ENCODE results near the gene GRM4.

The GRM4 gene

GRCh38 chr6:34108176-34108575, 37.7 kb downstream of the GRM4 start:
- Histone ChIP-seq H3K9me3 (ENCODE audit: control insufficient read depth in 1 of 2, low read length in 2 of 2) (no peaks in the 10 kb centered on the region), H3K36me3 (ENCODE audit: control insufficient read depth in 1 of 2, insufficient read depth in 2 of 2, low read length in 2 of 2) (no peaks in the 10 kb centered on the region), H3K27ac (ENCODE audit: low read depth, low read length) (no peak overlapping the region), H3K9ac (ENCODE audit: low read depth in 1 of 2, low read length in 2 of 2) (no peak overlapping the region), H3K4me1 (ENCODE audit: control insufficient read depth in 1 of 2, insufficient read depth in 2 of 2, low read length in 2 of 2) (peaks cover 4 to 7% of the 10 kb centered on the region in 2 donors), H3K27me3 (ENCODE audit: control insufficient read depth in 1 of 2, insufficient read depth in 2 of 2, low read length in 2 of 2) (peaks cover 0 to 3% of the 10 kb centered on the region in 2 donors), H3K4me3 (ENCODE audit: low read depth in 1 of 2, low read length in 2 of 2) (no peak overlapping the region)

DNA sequence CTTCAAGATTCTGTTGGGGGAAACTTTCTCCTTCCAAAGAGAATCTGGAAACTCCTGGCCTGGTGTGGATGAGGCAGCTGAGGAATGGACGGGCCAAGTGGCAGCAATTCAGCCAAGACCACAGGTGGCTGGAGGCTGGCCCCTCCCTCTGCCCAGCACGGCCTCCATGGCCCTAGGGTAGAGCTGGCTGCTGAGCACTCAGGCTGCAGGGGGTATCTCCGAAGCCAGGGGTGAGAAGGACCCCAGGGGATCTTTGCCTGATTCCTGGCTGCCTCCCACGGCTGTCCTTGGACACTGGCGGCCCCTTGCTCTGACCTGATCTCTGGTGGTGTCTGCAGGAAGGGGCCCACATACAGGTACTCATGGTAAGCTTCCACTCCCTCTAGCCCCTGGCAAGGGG, 39.0 kb downstream of the GRM4 start:
- Histone ChIP-seq H3K4me1 (ENCODE audit: control insufficient read depth in 1 of 2, insufficient read depth in 2 of 2, low read length in 2 of 2) (peaks cover 4 to 7% of the 10 kb centered on the region in 2 donors), H3K36me3 (ENCODE audit: control insufficient read depth in 1 of 2, insufficient read depth in 2 of 2, low read length in 2 of 2) (no peaks in the 10 kb centered on the region), H3K4me3 (ENCODE audit: low read depth in 1 of 2, low read length in 2 of 2) (no peak overlapping the region), H3K27ac (ENCODE audit: low read depth, low read length) (no peak overlapping the region), H3K9me3 (ENCODE audit: control insufficient read depth in 1 of 2, low read length in 2 of 2) (no peaks in the 10 kb centered on the region), H3K27me3 (ENCODE audit: control insufficient read depth in 1 of 2, insufficient read depth in 2 of 2, low read length in 2 of 2) (no peaks in the 10 kb centered on the region), H3K9ac (ENCODE audit: low read depth in 1 of 2, low read length in 2 of 2) (no peak overlapping the region)

- H3K36me3 ChIP-seq (ENCODE audit: control insufficient read depth in 1 of 2, insufficient read depth in 2 of 2, low read length in 2 of 2), result no peaks in the 10 kb centered on the region
- H3K4me1 ChIP-seq (ENCODE audit: control insufficient read depth in 1 of 2, insufficient read depth in 2 of 2, low read length in 2 of 2), result peaks cover 4 to 7% of the 10 kb centered on the region in 2 donors
- no peaks in the 10 kb centered on the region for H3K27me3 ChIP-seq (ENCODE audit: control insufficient read depth in 1 of 2, insufficient read depth in 2 of 2, low read length in 2 of 2)
- no peak overlapping the region for H3K27ac ChIP-seq (ENCODE audit: low read depth, low read length)
- H3K9ac ChIP-seq (ENCODE audit: low read depth in 1 of 2, low read length in 2 of 2), result no peak overlapping the region
- no peaks in the 10 kb centered on the region for H3K9me3 ChIP-seq (ENCODE audit: control insufficient read depth in 1 of 2, low read length in 2 of 2)
- H3K4me3 ChIP-seq (ENCODE audit: low read depth in 1 of 2, low read length in 2 of 2), result no peak overlapping the region
Measured at GRCh38 chr6:34106421-34106820, 39.5 kb downstream of the GRM4 start.

DNA sequence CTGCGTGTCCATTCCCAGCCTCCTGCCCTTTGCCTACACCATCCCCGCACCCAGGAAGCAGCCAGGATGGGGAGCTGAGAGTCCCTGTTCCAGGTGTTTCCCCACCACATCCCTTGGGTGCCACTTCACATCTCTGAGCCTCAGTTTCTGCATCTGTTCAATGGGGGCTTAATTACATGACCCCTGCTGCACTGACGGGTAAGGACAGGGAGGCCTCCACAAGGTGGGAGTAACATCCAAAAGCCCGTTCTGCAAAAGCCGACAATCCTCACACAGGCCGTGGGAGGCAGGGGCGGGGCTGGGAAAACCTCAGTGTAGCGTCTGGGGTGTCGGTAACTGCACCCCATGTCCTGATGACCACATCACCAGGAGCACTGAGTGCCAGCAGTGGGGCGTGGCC, 41.3 kb downstream of the GRM4 start:
- Histone ChIP-seq H3K4me1 (ENCODE audit: control insufficient read depth in 1 of 2, insufficient read depth in 2 of 2, low read length in 2 of 2) (peaks cover 4 to 7% of the 10 kb centered on the region in 2 donors), H3K9ac (ENCODE audit: low read depth in 1 of 2, low read length in 2 of 2) (no peak overlapping the region), H3K27ac (ENCODE audit: low read depth, low read length) (no peak overlapping the region), H3K4me3 (ENCODE audit: low read depth in 1 of 2, low read length in 2 of 2) (no peak overlapping the region), H3K36me3 (ENCODE audit: control insufficient read depth in 1 of 2, insufficient read depth in 2 of 2, low read length in 2 of 2) (no peaks in the 10 kb centered on the region), H3K9me3 (ENCODE audit: control insufficient read depth in 1 of 2, low read length in 2 of 2) (no peaks in the 10 kb centered on the region), H3K27me3 (ENCODE audit: control insufficient read depth in 1 of 2, insufficient read depth in 2 of 2, low read length in 2 of 2) (no peaks in the 10 kb centered on the region)

- Histone ChIP-seq H3K27me3 (ENCODE audit: control insufficient read depth in 1 of 2, insufficient read depth in 2 of 2, low read length in 2 of 2) (no peaks in the 10 kb centered on the region), H3K9ac (ENCODE audit: low read depth in 1 of 2, low read length in 2 of 2) (no peak overlapping the region), H3K36me3 (ENCODE audit: control insufficient read depth in 1 of 2, insufficient read depth in 2 of 2, low read length in 2 of 2) (no peaks in the 10 kb centered on the region), H3K27ac (ENCODE audit: low read depth, low read length) (no peak overlapping the region), H3K4me3 (ENCODE audit: low read depth in 1 of 2, low read length in 2 of 2) (no peak overlapping the region), H3K9me3 (ENCODE audit: control insufficient read depth in 1 of 2, low read length in 2 of 2) (no peaks in the 10 kb centered on the region), H3K4me1 (ENCODE audit: control insufficient read depth in 1 of 2, insufficient read depth in 2 of 2, low read length in 2 of 2) (peaks cover 4 to 7% of the 10 kb centered on the region in 2 donors)
Measured at GRCh38 chr6:34104186-34104585, 41.7 kb downstream of the GRM4 start.

DNA sequence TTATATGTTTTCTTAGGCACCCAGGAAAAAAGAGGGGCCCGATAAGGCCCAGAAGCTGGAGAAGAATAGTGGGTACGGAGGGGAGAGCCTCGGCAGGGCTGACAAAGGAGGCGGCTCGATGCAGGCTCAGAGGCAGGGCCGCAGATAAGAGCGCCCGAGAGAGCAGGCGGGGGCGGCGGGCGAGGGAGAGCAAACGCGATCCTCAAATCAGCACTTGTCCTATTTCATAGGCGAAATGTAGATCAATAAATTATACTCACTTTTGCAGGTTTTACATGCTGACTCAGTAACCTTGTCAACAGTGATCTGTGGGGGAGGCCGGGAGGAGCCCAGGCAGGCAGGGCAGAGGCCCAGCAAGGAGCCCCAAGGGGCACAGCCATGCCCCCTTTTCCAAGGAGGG, 42.6 kb downstream of the GRM4 start:
- H3K4me3 ChIP-seq (ENCODE audit: low read depth in 1 of 2, low read length in 2 of 2), result no peak overlapping the region
- no peaks in the 10 kb centered on the region for H3K27me3 ChIP-seq (ENCODE audit: control insufficient read depth in 1 of 2, insufficient read depth in 2 of 2, low read length in 2 of 2)
- H3K9me3 ChIP-seq (ENCODE audit: control insufficient read depth in 1 of 2, low read length in 2 of 2), result no peaks in the 10 kb centered on the region
- no peak overlapping the region for H3K27ac ChIP-seq (ENCODE audit: low read depth, low read length)
- H3K36me3 ChIP-seq (ENCODE audit: control insufficient read depth in 1 of 2, insufficient read depth in 2 of 2, low read length in 2 of 2), result no peaks in the 10 kb centered on the region
- H3K9ac ChIP-seq (ENCODE audit: low read depth in 1 of 2, low read length in 2 of 2), result no peak overlapping the region
- peaks cover 4 to 7% of the 10 kb centered on the region in 2 donors for H3K4me1 ChIP-seq (ENCODE audit: control insufficient read depth in 1 of 2, insufficient read depth in 2 of 2, low read length in 2 of 2)

DNA sequence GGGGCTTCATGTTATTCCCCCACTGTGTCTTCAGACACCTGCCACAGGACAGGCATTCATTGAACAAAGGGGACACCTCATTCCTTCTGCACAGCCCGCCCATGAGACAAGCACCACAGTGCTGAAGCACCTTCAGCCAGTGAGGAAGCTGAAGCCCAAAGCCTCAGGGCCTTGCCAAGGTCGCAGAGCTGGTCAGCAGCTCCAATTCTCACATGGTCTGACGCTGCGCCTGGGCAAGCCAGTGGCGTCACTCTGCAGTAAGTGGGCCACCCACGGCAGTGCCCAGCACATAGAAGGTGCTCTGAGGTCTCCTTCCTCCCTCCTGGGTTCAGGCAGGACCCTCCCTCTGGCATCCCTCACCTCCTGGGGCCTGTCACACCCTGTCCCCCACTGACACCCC, 43.2 kb downstream of the GRM4 start:
- no peaks in the 10 kb centered on the region for H3K36me3 ChIP-seq (ENCODE audit: control insufficient read depth in 1 of 2, insufficient read depth in 2 of 2, low read length in 2 of 2)
- no peak overlapping the region for H3K9ac ChIP-seq (ENCODE audit: low read depth in 1 of 2, low read length in 2 of 2)
- no peaks in the 10 kb centered on the region for H3K27me3 ChIP-seq (ENCODE audit: control insufficient read depth in 1 of 2, insufficient read depth in 2 of 2, low read length in 2 of 2)
- H3K4me3 ChIP-seq (ENCODE audit: low read depth in 1 of 2, low read length in 2 of 2), result no peak overlapping the region
- no peak overlapping the region for H3K27ac ChIP-seq (ENCODE audit: low read depth, low read length)
- H3K4me1 ChIP-seq (ENCODE audit: control insufficient read depth in 1 of 2, insufficient read depth in 2 of 2, low read length in 2 of 2), result peaks cover 4 to 7% of the 10 kb centered on the region in 2 donors
- H3K9me3 ChIP-seq (ENCODE audit: control insufficient read depth in 1 of 2, low read length in 2 of 2), result no peaks in the 10 kb centered on the region

DNA sequence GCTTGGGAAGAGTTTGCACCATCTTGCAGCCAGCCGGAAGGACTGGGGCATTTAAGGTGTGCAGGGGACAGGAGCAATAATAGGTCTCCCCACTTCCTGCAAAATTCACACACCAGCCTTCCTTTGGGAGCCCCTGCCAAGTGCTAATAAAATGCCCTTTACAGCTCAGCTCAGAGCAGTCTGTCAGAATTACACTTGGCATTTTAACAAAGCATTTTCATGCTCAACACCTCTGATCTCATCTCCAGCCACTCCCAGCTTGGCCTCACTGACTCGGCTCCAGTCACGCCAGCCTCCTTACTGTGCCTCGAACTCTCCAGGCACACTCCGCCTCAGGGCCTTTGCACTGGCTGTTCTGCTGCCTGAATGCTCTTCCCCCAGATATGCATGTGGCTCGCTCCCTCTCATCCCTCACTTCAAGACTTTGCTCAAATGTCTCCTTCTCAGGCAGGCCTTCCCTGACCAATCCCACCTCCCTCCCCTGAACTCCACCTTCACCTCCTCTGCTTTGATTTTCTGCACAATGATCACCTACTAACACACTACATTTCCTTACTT, 43.7 kb downstream of the GRM4 start:
- no peak overlapping the region for H3K4me3 ChIP-seq (ENCODE audit: low read depth in 1 of 2, low read length in 2 of 2)
- H3K9me3 ChIP-seq (ENCODE audit: control insufficient read depth in 1 of 2, low read length in 2 of 2), result no peaks in the 10 kb centered on the region
- H3K27ac ChIP-seq (ENCODE audit: low read depth, low read length), result no peak overlapping the region
- no peaks in the 10 kb centered on the region for H3K36me3 ChIP-seq (ENCODE audit: control insufficient read depth in 1 of 2, insufficient read depth in 2 of 2, low read length in 2 of 2)
- H3K4me1 ChIP-seq (ENCODE audit: control insufficient read depth in 1 of 2, insufficient read depth in 2 of 2, low read length in 2 of 2), result peaks cover 4 to 7% of the 10 kb centered on the region in 2 donors
- no peak overlapping the region for H3K9ac ChIP-seq (ENCODE audit: low read depth in 1 of 2, low read length in 2 of 2)
- no peaks in the 10 kb centered on the region for H3K27me3 ChIP-seq (ENCODE audit: control insufficient read depth in 1 of 2, insufficient read depth in 2 of 2, low read length in 2 of 2)

- peaks cover 0 to 5% of the 10 kb centered on the region in 2 donors for H3K27me3 ChIP-seq (ENCODE audit: control insufficient read depth in 1 of 2, insufficient read depth in 2 of 2, low read length in 2 of 2)
- no peak overlapping the region for H3K27ac ChIP-seq (ENCODE audit: low read depth, low read length)
- H3K9ac ChIP-seq (ENCODE audit: low read depth in 1 of 2, low read length in 2 of 2), result no peak overlapping the region
- peaks cover 4 to 6% of the 10 kb centered on the region in 2 donors for H3K4me1 ChIP-seq (ENCODE audit: control insufficient read depth in 1 of 2, insufficient read depth in 2 of 2, low read length in 2 of 2)
- no peak overlapping the region for H3K4me3 ChIP-seq (ENCODE audit: low read depth in 1 of 2, low read length in 2 of 2)
- H3K9me3 ChIP-seq (ENCODE audit: control insufficient read depth in 1 of 2, low read length in 2 of 2), result no peaks in the 10 kb centered on the region
- no peaks in the 10 kb centered on the region for H3K36me3 ChIP-seq (ENCODE audit: control insufficient read depth in 1 of 2, insufficient read depth in 2 of 2, low read length in 2 of 2)
Measured at GRCh38 chr6:34100788-34101187, 45.1 kb downstream of the GRM4 start.

DNA sequence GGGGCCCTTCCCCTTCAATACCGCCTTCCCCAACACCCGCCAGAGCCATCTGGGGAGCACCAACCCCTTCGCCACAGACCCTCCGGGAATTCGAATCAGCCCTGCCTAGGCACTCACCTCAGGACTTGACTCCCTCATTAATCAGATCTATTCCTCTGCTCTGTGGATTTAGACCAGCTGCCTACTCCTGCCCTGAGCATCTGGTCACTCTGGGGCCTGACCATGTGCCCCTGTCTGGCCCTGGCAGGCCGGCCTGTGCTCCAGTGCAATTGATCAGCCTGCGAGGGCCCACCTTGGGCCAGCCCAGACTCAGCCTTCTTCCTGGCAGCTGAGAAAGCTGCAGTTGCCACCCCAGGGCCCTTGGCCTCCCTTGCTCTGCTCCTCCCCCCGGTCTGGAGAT, 46.0 kb downstream of the GRM4 start:
- no peak overlapping the region for H3K27ac ChIP-seq (ENCODE audit: low read depth, low read length)
- peaks cover 0 to 12% of the 10 kb centered on the region in 2 donors for H3K27me3 ChIP-seq (ENCODE audit: control insufficient read depth in 1 of 2, insufficient read depth in 2 of 2, low read length in 2 of 2)
- H3K4me3 ChIP-seq (ENCODE audit: low read depth in 1 of 2, low read length in 2 of 2), result no peak overlapping the region
- no peaks in the 10 kb centered on the region for H3K36me3 ChIP-seq (ENCODE audit: control insufficient read depth in 1 of 2, insufficient read depth in 2 of 2, low read length in 2 of 2)
- no peaks in the 10 kb centered on the region for H3K4me1 ChIP-seq (ENCODE audit: control insufficient read depth in 1 of 2, insufficient read depth in 2 of 2, low read length in 2 of 2)
- no peaks in the 10 kb centered on the region for H3K9me3 ChIP-seq (ENCODE audit: control insufficient read depth in 1 of 2, low read length in 2 of 2)
- H3K9ac ChIP-seq (ENCODE audit: low read depth in 1 of 2, low read length in 2 of 2), result no peak overlapping the region
